Astrocyte of the cerebellum (primary cell): ENCODE results near the gene LOXL3.
A peak's percentile ranks its signal among the peaks of the same experiment; 100 is the strongest.

ENCODE experiments used
- DNase-seq: peaks from one replicate; pipeline ENCODE4 v3.0.0-alpha.2; 2011; ENCODE audit warnings: low read depth
- H3K4me3 ChIP-seq: 2 replicates; pipeline ENCODE4 v1.5.1; 2011; ENCODE audit warnings: mild to moderate bottlenecking, low read depth, low read length, moderate library complexity
- CTCF ChIP-seq: IDR thresholded peaks from 2 replicates; pipeline ENCODE4 v1.5.1; 2012; ENCODE audit warnings: low read length, low read depth, moderate library complexity, mild to moderate bottlenecking; ENCODE audit errors: missing control alignments
- in situ Hi-C: cut with HindIII; loops from 2 replicates; pipeline ENCODE4 v1.10.0; 2017; ENCODE audit warnings: low sequenced_read_pairs

The LOXL3 gene

DNA sequence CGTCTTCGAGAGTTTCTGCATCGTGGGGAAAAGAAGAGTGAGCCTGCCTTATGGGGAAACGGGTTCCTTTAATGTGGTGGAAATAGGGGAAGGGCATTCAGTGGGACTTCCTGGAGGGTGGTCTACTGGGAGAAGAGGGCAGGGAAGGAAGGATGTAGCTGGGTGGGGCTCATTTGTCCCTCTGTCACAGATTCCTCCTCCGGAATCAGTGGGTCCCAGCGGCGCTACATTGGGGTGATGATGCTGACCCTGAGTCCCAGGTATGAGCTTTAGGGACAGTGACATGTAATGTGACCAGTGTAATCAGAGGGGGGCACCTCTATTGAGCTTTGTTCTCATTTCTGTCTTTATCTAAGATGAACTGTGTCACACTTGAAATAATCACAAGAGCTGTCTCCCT, 22.1 kb downstream of the LOXL3 start:
- no peak for TF ChIP-seq CTCF
- in situ Hi-C loops, result no loop called here
- no peak for DNase-seq
- no peak overlapping the region for H3K4me3 ChIP-seq

- no peak for TF ChIP-seq CTCF
- DNase-seq, result no peak
- H3K4me3 ChIP-seq, result peak overlapping the region; percentile 99
- in situ Hi-C loops, result no loop called here
Observed at GRCh38 chr2:74530239-74531187, 23.2 kb downstream of the LOXL3 start.

DNA sequence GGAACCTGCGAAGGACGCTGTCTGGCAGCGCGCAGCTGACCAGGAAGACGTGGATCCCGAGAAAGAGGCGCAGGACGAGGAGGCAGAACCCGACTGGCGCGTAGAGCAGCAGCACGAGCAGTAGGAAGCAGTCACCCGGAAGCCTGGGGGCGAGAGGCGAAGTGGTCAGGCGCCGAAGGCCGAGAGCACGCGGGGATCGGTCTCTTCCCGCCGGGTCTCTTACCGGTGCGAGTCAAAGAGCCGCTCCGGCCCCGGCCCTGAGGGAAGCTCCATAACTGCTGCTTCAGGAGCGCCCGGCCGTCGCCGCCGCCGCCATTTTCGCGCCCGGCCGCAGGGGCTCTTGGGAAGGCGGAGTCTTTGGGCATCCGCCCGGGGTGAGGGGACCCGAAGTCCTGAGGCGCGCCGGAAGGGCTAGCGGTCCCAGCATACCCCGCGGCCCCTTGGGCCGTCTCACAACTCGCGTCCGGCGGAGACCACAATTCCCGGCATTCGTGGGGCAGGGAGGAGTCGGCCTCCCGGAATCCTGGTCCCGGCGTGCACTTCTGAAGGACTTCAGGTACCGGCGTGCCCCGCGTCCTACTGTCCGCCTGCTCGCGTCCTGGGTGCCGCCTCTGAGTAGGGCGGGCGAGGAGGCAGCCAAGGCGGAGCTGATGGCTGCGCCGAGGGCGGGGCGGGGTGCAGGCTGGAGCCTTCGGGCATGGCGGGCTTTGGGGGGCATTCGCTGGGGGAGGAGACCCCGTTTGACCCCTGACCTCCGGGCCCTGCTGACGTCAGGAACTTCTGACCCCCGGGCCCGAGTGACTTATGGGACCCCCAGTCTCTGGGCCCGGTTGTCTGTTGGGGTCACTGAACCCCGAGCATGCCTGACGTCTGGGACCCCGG, 24.1 kb downstream of the LOXL3 start, which contains the start of the genes AUP1 and HTRA2:
Gene AUP1, minus strand, starts transcription at position 350 of the 882 bp plus-strand sequence. Its CDS starts 77 bp downstream, at position 273.
Gene HTRA2, plus strand, starts transcription at position 577 of the 882 bp plus-strand sequence. Its CDS starts 74 bp downstream, at position 651.
- H3K4me3 ChIP-seq, result peak within 1 kb of the TSS; percentile 99
- in situ Hi-C loops, result loop anchor here (5.0 kb wide), 1 partner anchor 92 kb away; no protein-coding TSS in a partner anchor
- no peak for TF ChIP-seq CTCF

DNA sequence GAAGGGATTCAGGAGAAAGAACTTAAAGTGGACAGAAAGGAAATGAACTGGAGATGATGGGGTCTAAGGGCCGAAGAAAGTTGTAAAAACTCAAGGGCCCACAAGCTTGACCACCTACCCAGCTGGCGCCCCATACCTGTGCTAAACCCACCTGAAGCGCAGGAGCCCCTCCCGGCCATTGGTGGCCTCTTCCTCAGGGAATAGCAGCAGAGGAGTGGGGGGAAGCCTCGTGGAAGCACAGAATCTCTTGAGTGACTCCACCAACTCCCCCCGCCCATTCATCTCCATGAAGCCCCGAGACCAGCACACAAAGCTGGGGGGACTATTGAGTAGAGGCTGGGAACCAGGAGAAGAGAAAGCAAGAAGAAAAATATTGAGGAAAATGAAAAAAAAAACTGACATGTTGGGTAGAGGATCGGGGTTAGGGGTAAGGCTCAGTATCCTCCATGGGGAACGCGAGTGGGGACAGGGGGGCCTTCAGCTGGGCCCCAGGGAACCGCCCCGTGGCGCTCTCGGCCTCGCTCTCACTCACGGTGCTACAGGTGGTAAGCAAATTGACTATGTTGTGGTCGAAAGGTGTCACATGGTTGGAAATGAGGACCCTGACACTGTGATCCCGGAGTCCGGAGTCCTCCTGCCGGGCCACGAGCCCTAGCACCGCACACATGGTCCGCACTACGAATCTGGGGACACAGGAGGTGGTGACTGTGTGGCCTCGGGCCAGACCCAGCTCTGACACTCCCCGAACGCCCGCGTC, 25.0 kb downstream of the LOXL3 start:
- H3K4me3 ChIP-seq, result peak overlapping the region; percentile 99
- no peak for TF ChIP-seq CTCF
- DNase-seq, result no peak
- in situ Hi-C loops, result loop anchor here (5.0 kb wide), 1 partner anchor 91 kb away; no protein-coding TSS in a partner anchor

More for the DNA sequence above, 24.1 kb downstream of the LOXL3 start, which contains the start of the genes AUP1 and HTRA2:
- DNase-seq, result peak; percentile 99

DNA sequence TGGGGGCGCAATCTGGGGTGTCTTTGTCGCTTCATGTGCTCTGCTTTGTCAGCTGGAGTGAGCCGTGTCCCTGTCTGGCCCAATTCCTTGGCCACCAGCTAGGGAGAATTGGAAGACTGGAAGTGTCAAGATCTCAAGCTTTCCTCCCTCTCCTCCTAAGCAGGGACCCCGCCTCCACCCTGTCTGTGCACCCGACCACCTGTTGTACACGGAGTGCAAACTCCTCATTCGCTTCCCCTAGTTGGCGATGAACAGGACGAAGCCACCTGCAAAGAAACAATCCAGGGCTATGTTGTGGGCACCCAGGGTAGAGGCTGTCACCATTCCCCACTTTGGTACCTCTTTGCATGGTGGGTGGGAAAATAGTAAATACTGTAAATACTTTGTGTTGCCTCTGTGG, 26.0 kb downstream of the LOXL3 start:
- in situ Hi-C loops, result loop anchor here (5.0 kb wide), 1 partner anchor 90 kb away; no protein-coding TSS in a partner anchor
- DNase-seq, result no peak
- no peak for TF ChIP-seq CTCF
- H3K4me3 ChIP-seq, result no peak overlapping the region
